Keratinocyte (primary cell): ENCODE results near the gene PRUNE1.

Experiments used
- EZH2 ChIP-seq: IDR thresholded peaks from one replicate; pipeline ENCODE4 v1.6.1; 2012; ENCODE audit warnings: inconsistent platforms, mild to moderate bottlenecking, low read length, moderate library complexity
- TF ChIP-seq, protein P1 (sequence below), 3 experiments: IDR thresholded peaks in 1 of 3; conservative IDR thresholded peaks in 1 of 3; optimal IDR thresholded peaks in 1 of 3; 2 replicates in 2 of 3; 3 replicates in 1 of 3; pipeline versions ENCODE3 to v1.5.1; 2011; ENCODE audit warnings: low read length in 3 of 3, mild to moderate bottlenecking in 3 of 3, moderate library complexity in 2 of 3, control low read depth in 1 of 3, inconsistent platforms in 1 of 3; ENCODE audit not compliant: insufficient read depth in 2 of 3; ENCODE audit errors: extremely low read depth in 1 of 3

DNA sequence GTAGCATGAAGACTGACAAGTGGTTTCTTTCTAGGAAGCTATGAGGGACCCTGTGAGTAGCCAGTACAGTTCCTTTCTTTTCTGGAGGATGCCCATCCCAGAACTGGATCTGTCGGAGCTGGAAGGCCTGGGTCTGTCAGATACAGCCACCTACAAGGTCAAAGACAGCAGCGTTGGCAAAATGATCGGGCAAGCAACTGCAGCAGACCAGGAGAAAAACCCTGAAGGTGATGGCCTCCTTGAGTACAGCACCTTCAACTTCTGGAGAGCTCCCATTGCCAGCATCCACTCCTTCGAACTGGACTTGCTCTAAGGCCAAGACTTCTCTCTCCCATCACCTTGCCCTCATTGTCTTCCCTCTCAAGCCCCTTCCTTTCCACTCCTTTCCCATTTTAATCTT is 58.9 kb downstream of the PRUNE1 start:
- TF ChIP-seq EZH2, result no peak
- TF ChIP-seq, protein P1, sequence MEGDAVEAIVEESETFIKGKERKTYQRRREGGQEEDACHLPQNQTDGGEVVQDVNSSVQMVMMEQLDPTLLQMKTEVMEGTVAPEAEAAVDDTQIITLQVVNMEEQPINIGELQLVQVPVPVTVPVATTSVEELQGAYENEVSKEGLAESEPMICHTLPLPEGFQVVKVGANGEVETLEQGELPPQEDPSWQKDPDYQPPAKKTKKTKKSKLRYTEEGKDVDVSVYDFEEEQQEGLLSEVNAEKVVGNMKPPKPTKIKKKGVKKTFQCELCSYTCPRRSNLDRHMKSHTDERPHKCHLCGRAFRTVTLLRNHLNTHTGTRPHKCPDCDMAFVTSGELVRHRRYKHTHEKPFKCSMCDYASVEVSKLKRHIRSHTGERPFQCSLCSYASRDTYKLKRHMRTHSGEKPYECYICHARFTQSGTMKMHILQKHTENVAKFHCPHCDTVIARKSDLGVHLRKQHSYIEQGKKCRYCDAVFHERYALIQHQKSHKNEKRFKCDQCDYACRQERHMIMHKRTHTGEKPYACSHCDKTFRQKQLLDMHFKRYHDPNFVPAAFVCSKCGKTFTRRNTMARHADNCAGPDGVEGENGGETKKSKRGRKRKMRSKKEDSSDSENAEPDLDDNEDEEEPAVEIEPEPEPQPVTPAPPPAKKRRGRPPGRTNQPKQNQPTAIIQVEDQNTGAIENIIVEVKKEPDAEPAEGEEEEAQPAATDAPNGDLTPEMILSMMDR (optimal IDR thresholded peaks at IDR 0.05 in 1 of 3, IDR thresholded peaks at IDR 0.05 in 1 of 3, conservative IDR thresholded peaks at IDR 0.05 in 1 of 3; ENCODE audit: extremely low read depth in 1 of 3, insufficient read depth in 2 of 3, low read length in 3 of 3), result no peak
